Left cardiac atrium (tissue), 4 donors: Measurements from ENCODE around the gene OASL. TPM values are rescaled to one million over a fixed set of nuclear protein-coding genes. Genes with fewer than 3 reads are reported as not detected.
A peak's percentile ranks its signal among the peaks of the same experiment; 100 is the strongest.

Experiments
- ATAC-seq, 2 donors: fragments of 200-7000 bp; cut with Tn5 transposase; one replicate each; pipeline ENCODE4 v1.9.1; 2020; ENCODE audit warnings: mild to moderate bottlenecking in 2 of 2, moderate library complexity in 2 of 2
- DNase-seq: peaks from one replicate; pipeline ENCODE4 v3.0.0-alpha.2; 2020
- intact Hi-C, 2 donors: fragments of 100-400 bp; cut with DNase I; formaldehyde crosslinking; loops; one replicate each; pipeline versions ENCODE4 v1.14.1 to v1.15.1; 2022 to 2023
- total RNA-seq, 2 donors: library from RNA; stranded (reverse); fragmentation: NEBNext Ultra II Directional; extraction: Animal tissue kit (Norgen Biotek cat#: 25700); gene quantifications; one replicate each; pipeline ENCODE4 v1.2.1, GENCODE V29; 2021
- donor health status: DM: no; HTN: yes; CAD: no.
- donor health status: DM: no; HTN: yes; CAD: no; lungs with severe emphysema.
- donor health status: DM: yes; HTN: yes; CAD: no.
- donor health status: Dilated cardiomyopathy.

OASL gene
- total RNA-seq, 2 donors from 2014 or later = 0.35 to 1.6 TPM

DNA sequence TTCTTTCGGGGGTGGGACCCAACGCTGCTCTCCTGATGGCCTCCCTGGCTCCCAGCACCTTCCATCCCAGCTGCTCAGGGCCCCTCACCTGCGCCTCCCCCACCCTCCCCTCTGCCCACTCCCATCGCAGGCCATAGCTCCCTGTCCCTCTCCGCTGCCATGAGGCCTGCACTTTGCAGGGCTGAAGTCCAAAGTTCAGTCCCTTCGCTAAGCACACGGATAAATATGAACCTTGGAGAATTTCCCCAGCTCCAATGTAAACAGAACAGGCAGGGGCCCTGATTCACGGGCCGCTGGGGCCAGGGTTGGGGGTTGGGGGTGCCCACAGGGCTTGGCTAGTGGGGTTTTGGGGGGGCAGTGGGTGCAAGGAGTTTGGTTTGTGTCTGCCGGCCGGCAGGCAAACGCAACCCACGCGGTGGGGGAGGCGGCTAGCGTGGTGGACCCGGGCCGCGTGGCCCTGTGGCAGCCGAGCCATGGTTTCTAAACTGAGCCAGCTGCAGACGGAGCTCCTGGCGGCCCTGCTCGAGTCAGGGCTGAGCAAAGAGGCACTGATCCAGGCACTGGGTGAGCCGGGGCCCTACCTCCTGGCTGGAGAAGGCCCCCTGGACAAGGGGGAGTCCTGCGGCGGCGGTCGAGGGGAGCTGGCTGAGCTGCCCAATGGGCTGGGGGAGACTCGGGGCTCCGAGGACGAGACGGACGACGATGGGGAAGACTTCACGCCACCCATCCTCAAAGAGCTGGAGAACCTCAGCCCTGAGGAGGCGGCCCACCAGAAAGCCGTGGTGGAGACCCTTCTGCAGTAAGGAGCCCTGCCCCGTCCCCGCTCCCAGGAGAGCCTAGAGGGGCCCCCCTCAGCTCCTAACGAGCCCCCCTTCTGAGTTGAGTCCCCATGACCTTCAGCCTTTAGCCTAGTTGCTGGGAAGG, 60.5 kb downstream of the OASL start, which contains the start of gene HNF1A:
Gene HNF1A (plus strand): TSS at position 248 of the 924 bp plus-strand sequence. CDS start 226 bp downstream, at position 474.
- DNase-seq = no peak
- intact Hi-C loops = loop anchor here in 1 of 2 donors (10.0 kb wide), 1 partner anchor 334 kb away; the partner anchor contains the start of gene CABP1
- no peak for ATAC-seq

DNA sequence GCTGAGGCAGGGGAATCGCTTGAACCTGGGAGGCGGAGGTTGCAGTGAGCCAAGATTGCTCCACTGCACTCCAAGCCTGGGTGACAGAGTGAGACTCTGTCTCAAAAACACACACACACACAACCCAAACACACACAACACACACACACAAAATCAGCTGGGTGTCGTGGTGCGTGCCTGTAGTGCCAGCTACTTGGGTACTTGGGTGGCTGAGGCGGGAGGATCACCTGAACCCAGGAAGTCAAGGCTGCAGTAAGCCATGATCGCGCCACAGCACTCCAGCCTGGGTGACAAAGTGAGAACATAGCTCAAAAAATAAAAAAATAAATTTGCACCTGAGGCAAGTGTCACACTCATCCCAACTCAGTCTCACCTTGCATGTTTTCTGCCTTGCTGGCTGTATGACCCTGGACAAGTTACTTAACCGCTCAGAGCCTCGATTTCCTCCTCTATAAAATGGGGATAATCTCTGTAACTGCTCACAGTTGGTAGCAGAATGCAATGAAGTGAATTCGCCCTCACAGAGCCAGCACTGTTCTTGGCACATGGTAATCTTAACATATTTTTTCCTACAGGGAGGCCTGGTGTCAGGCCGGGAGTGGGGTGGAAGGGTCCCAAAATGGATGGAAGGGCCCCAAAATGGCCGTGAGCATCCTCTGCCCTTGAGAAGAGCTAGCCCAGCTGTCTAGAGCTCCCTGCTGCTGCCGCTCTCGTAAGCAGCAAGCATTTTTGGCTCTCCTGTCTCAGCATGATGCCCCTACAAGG, 61.3 kb downstream of the OASL start:
- ATAC-seq = no peak
- DNase-seq = no peak
- intact Hi-C loops = loop anchor here in 1 of 2 donors (10.0 kb wide), 1 partner anchor 333 kb away; the partner anchor contains the start of gene CABP1

DNA sequence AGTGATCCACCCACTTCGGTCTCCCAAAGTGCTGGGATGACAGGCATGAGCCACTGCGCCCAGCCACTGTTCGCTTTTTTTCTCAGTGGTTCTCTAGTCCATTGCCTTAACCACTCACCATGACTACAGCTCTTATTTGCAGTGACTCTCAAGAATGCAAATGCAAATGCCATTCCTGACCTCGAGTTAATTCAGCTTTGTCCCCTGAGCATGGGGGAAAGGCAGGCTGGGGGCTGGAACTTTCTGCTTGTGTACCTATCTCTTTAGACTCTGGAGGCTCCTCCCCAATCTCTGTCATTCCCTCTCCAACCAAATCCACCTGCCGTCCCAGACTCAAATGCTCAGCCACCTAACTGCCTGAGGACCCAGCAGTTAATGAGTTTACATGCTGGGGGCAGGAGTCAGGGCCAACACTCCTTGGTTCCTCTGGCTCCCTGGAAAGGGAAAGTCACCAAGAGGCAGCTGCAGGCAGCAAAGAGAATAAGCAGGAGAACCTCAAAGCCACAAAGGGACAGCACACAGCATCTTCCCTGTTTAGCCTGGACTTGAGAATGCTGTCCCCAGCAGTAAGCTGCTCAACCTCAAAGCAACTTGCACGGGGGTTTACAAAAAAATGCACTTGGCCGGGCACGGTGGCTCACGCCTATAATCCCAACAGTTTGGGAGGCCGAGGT, 66.0 kb downstream of the OASL start:
- intact Hi-C loops = loop anchor here (5.0 to 10.0 kb wide), 3 partner anchors 326 to 391 kb away; partner anchors contain the start of genes CABP1 (in 1 of the 2) and POP5 (in 1 of the 2)
- ATAC-seq = no peak
- DNase-seq = no peak

DNA sequence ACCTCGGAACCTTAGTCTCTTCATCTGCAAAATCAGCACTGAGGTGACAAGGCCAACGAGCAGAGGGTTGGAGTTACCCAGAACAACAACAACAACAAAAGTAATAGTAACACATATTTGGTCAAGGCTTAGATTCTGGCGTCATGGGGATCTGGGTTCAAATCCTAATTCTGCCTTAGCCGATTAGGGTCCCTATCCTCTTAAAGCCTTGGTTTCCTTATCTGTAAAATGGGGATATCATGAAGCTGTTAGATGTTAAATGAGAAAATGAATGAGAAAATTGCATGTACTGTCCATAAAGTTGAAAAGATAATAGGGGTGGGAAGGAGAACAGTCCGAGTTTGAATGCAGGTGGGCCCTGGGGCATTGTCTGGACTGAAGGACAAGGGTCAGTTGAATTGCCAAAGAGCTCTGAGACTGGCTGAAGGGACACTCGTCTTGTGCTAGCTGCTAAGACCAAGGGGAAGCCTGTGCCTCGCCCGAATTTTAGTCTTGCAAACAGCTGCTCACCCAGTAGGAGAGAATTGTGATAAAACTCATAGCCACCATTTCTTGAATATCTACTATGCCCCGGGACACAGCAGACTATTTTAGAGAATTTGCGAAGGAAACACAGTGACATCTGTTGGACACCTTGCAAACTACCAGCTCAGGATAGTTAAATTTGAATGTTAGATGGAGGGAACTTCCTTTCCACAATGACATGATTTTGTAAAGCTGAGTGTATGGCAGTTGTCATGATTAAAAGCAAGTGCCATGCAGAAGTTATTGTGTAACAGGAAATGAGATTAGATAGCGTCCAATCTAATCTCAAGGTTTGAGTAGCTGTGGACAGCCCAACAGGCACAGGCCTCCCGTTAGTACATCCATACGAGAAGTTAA, 67.5 kb downstream of the OASL start:
- intact Hi-C loops = loop anchor here (5.0 to 10.0 kb wide), 3 partner anchors 324 to 389 kb away; partner anchors contain the start of genes CABP1 (in 1 of the 2) and POP5 (in 1 of the 2)

GRCh38 chr12:120970310-120970709, 68.7 kb downstream of the OASL start:
- DNase-seq (no peak), ATAC-seq (no peak)
- intact Hi-C loops = loop anchor here (5.0 to 10.0 kb wide), 3 partner anchors 323 to 388 kb away; partner anchors contain the start of genes CABP1 (in 1 of the 2) and POP5 (in 1 of the 2)

More for the DNA sequence above, 67.5 kb downstream of the OASL start:
- DNase-seq (no peak), ATAC-seq (peak; percentile 84 to 88)

Other genes with a start within 250 kb of the OASL start
- gene SPPL3, start 134.9 kb downstream of the OASL start, total RNA-seq = 10 to 100 TPM; 27.6 to 29.7 TPM
- gene HNF1A, start 60.7 kb downstream of the OASL start, total RNA-seq = not detected
- gene C12orf43, start 22.8 kb downstream of the OASL start, total RNA-seq = 10 to 100 TPM in 1 of 2 donors, 1 to 10 TPM in 1; 8.8 to 10.4 TPM
- 1 to 10 TPM; 1.3 to 3.0 TPM for gene P2RX7, start 93.6 kb upstream of the OASL start, total RNA-seq
- gene P2RX4, start 170.9 kb upstream of the OASL start, total RNA-seq = 10 to 100 TPM; 10.1 to 11.7 TPM